SH-SY5Y (cell line): Measurements from ENCODE around the gene FST.

Experiments
- GATA2 ChIP-seq: IDR thresholded peaks from 2 replicates; pipeline ENCODE4 v1.6.1; 2011; ENCODE audit warnings: mild to moderate bottlenecking, low read depth, low read length
- GATA3 ChIP-seq: IDR thresholded peaks from 2 replicates; pipeline ENCODE4 v1.6.1; 2011; ENCODE audit warnings: low read depth, mild to moderate bottlenecking, low read length, moderate library complexity

DNA sequence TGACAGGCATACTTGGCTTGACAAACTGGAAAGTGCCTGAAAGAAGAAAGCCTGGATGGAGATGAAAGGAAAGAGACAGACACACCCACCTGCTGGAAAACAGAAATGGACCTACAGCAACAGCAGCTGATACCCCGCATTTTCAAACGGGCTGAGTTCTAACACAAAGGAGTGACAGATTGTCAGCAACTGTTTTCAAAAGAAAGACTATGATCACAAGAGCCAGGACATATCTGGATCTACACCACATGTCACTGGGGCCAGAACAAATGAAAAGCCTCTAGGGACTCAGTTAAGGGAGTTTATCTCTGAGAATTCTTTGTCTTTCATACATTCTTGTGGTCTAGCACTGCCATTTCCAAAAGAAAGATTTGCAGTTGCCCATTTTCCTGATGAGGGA lies 24.1 kb upstream of the FST start:
- TF ChIP-seq GATA3, result no peak
- TF ChIP-seq GATA2, result no peak
